Renal pelvis (tissue), 4 donors: ENCODE data around the gene AGPAT1. TPM values are rescaled to one million over a fixed set of nuclear protein-coding genes. Genes with fewer than 3 reads are reported as not detected.

Experiments used
- DNase-seq: peaks from one replicate; pipeline ENCODE4 v3.0.0-alpha.2; 2013
- polyA plus RNA-seq, 3 donors: library from polyadenylated mRNA; unstranded; fragments of 120-200 nt; gene quantifications; one replicate each; pipeline ENCODE4 v1.2.1, GENCODE V29; 2013; ENCODE audit not compliant: insufficient read length in 3 of 3

The AGPAT1 gene
- polyA plus RNA-seq, 3 donors = 108 to 122 (median 116) TPM

- DNase-seq = peak; percentile 100
Observed at GRCh38 chr6:32127717-32128592, 47.9 kb downstream of the AGPAT1 start, which contains the start of gene ATF6B. Gene ATF6B, minus strand, starts transcription at chr6:32128246. Its CDS starts 39 bp downstream, at chr6:32128207.

GRCh38 chr6:32127409-32127716 is 48.5 kb downstream of the AGPAT1 start:
- no peak for DNase-seq

- DNase-seq = no peak
Observed at GRCh38 chr6:32126880-32127279, 49.0 kb downstream of the AGPAT1 start.

- DNase-seq = no peak
Observed at GRCh38 chr6:32123681-32124080, 52.2 kb downstream of the AGPAT1 start.

DNA sequence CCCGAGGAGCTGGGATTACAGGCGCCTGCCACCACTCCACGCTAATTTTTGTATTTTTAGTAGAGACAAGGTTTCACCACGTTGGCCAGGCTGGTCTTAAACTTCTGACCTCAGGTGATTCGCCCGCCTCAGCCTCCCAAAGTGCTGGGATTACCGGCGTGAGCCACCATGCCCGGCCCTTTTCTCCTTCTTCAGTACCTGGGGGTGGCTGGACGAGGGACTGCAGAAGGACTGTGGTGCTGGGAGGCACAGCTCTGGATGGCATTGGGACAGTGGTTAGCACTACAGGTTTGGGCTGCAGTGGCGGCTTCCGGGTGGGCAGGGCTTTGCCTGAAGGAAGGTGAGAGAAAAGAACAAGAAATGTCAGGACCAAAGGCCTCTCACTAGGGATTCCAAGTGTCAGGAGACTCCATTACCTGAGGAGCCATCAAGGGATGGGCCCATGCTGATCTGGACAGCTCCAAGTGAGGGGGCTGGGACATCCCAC is 55.3 kb downstream of the AGPAT1 start:
- DNase-seq = no peak

DNA sequence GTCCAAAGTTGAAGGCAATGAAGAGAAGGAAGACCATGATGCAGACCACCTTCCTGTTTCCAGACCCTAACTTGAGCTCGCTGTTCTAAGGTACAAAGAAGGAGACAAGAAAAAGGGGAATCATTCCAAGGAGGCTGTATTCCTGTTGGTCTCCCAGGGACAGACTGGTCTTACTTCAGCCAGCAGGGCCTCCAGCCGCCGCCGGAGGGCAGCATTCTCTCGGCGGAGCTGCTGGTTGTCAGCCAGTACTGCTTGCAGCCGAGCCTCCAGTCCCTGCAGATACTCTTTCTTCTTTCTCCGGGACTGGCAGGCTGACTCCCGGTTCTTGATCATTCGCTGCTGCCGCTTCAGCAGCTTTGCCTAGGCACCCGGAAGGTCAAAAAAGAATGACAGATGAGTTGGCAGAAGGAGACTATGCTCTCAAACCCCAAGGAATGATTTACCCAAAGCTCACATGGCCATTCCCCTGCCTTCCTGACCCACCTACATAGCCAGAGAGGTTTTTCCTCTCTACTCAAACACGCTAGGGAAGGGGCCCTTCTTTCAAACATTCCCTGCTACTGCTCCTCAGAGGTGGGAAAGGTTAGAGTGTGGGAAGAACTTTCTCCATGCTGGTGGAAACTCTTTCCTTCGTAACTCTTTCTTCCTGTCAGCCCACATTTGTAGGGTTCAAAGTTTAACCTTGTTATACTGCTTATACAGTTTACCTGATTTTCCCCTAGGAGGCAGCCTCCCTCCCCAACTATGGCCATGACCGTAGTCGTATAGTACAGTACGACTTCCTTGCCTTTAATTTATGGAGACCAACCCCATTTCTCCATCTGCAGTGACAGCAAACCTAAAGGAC is 56.9 kb downstream of the AGPAT1 start:
- peak; percentile 78 for DNase-seq

Other genes with a start within 250 kb of the AGPAT1 start
- 1 to 10 TPM; 3.3 to 4.8 (median 4.5) TPM for gene C2, start 248.4 kb downstream of the AGPAT1 start, polyA plus RNA-seq
- 1 to 10 TPM; 4.3 to 8.4 (median 6.5) TPM for gene CFB, start 230.0 kb downstream of the AGPAT1 start, polyA plus RNA-seq
- 100 to 1,000 TPM in 1 of 3 donors, 10 to 100 TPM in 2; 95.7 to 107 (median 95.8) TPM for gene NELFE, start 217.1 kb downstream of the AGPAT1 start, polyA plus RNA-seq
- gene SKIC2, start 216.9 kb downstream of the AGPAT1 start, polyA plus RNA-seq = 10 to 100 TPM; 49.2 to 54.8 (median 50.5) TPM
- 10 to 100 TPM; 33.8 to 37.2 (median 35.1) TPM for gene DXO, start 203.9 kb downstream of the AGPAT1 start, polyA plus RNA-seq
- 10 to 100 TPM; 13.7 to 26.8 (median 16.1) TPM for gene C4A, start 194.0 kb downstream of the AGPAT1 start, polyA plus RNA-seq
- 10 to 100 TPM; 21.3 to 27.5 (median 22.2) TPM for gene C4B, start 161.3 kb downstream of the AGPAT1 start, polyA plus RNA-seq
- gene CYP21A2, start 137.7 kb downstream of the AGPAT1 start, polyA plus RNA-seq = 1 to 10 TPM in 2 of 3 donors, under 1 TPM in 1; 0.43 to 2.4 (median 1.8) TPM
- gene TNXB, start 66.7 kb downstream of the AGPAT1 start, polyA plus RNA-seq = 1 to 10 TPM; 4.3 to 5.6 (median 4.3) TPM
- 100 to 1,000 TPM in 1 of 3 donors, 10 to 100 TPM in 2; 89.8 to 114 (median 96.6) TPM for gene ATF6B, start 47.8 kb downstream of the AGPAT1 start, polyA plus RNA-seq
- 1 to 10 TPM; 7.9 to 9.4 (median 9.2) TPM for gene FKBPL, start 45.8 kb downstream of the AGPAT1 start, polyA plus RNA-seq
- 1 to 10 TPM; 2.2 to 3.9 (median 2.8) TPM for gene PRRT1, start 24.1 kb downstream of the AGPAT1 start, polyA plus RNA-seq
- 10 to 100 TPM; 34.4 to 56.0 (median 44.0) TPM for gene PPT2, start 21.9 kb downstream of the AGPAT1 start, polyA plus RNA-seq
- 10 to 100 TPM; 24.9 to 42.0 (median 35.8) TPM for gene EGFL8, start 11.5 kb downstream of the AGPAT1 start, polyA plus RNA-seq
- 100 to 1,000 TPM in 2 of 3 donors, 10 to 100 TPM in 1; 95.0 to 110 (median 110) TPM for gene RNF5, start 2.3 kb upstream of the AGPAT1 start, polyA plus RNA-seq
- gene AGER, start 8.2 kb upstream of the AGPAT1 start, polyA plus RNA-seq = 10 to 100 TPM; 18.7 to 27.0 (median 26.8) TPM
- 100 to 1,000 TPM; 180 to 191 (median 190) TPM for gene PBX2, start 14.1 kb upstream of the AGPAT1 start, polyA plus RNA-seq
- gene GPSM3, start 16.6 kb upstream of the AGPAT1 start, polyA plus RNA-seq = 10 to 100 TPM; 10.0 to 12.9 (median 10.6) TPM
- gene NOTCH4, start 48.0 kb upstream of the AGPAT1 start, polyA plus RNA-seq = 10 to 100 TPM; 17.4 to 30.0 (median 24.5) TPM
- gene TSBP1, start 195.8 kb upstream of the AGPAT1 start, polyA plus RNA-seq = under 1 TPM; 0.11 to 0.74 (median 0.17) TPM
- 1 to 10 TPM; 1.4 to 3.9 (median 3.4) TPM for gene BTNL2, start 231.1 kb upstream of the AGPAT1 start, polyA plus RNA-seq